Neuron (in vitro differentiated cells): Measurements from ENCODE around the gene FAM13A.

ENCODE experiments used
- H2AFZ ChIP-seq: one replicate; pipeline ENCODE4 v1.6.1; 2013; ENCODE audit warnings: low read depth, mild to moderate bottlenecking, inconsistent platforms, low read length, moderate library complexity
- H3K27me3 ChIP-seq: one replicate; pipeline ENCODE4 v1.6.1; 2013; ENCODE audit warnings: low read length; ENCODE audit not compliant: insufficient read depth
- H3K36me3 ChIP-seq: one replicate; pipeline ENCODE4 v1.6.1; 2013; ENCODE audit warnings: low read length; ENCODE audit not compliant: insufficient read depth
- H3K4me1 ChIP-seq: one replicate; pipeline ENCODE4 v1.6.1; 2013; ENCODE audit warnings: low read length; ENCODE audit not compliant: insufficient read depth
- H3K4me3 ChIP-seq: 2 replicates; pipeline ENCODE4 v1.5.1; 2013; ENCODE audit warnings: mild to moderate bottlenecking, low read length, moderate library complexity
- H3K9me3 ChIP-seq: one replicate; pipeline ENCODE4 v1.6.1; 2013; ENCODE audit warnings: low read length

FAM13A gene

GRCh38 chr4:88690355-88690754 lies 366.6 kb downstream of the FAM13A start:
- no peaks in the 10 kb centered on the region for H3K36me3 ChIP-seq
- H3K4me3 ChIP-seq: no peak overlapping the region
- no peaks in the 10 kb centered on the region for H3K27me3 ChIP-seq
- H2AFZ ChIP-seq: no peak overlapping the region
- no peaks in the 10 kb centered on the region for H3K9me3 ChIP-seq
- no peaks in the 10 kb centered on the region for H3K4me1 ChIP-seq

DNA sequence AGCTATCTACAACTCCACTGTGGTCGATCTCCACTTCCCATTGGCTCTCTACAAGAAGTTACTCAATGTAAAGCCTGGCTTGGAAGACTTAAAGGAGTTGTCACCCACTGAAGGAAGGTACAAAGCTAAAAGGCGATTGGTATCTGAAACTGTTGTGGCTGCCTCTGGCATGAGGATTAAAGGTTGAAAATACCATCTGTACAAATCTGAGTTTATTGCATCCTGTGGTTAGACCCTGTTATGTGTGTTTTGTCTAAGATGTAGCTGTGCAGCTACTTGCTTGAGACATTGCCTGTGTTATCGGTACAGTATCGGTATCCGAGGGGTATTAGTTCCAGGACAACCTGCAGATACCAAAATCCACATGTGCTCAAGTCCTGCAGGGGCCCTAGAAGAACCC lies 375.8 kb downstream of the FAM13A start:
- H3K9me3 ChIP-seq: no peaks in the 10 kb centered on the region
- H2AFZ ChIP-seq: no peak overlapping the region
- no peaks in the 10 kb centered on the region for H3K27me3 ChIP-seq
- H3K4me3 ChIP-seq: no peak overlapping the region
- peaks cover 3% of the 10 kb centered on the region for H3K36me3 ChIP-seq
- H3K4me1 ChIP-seq: no peaks in the 10 kb centered on the region
